Fibroblast of villous mesenchyme (primary cell): ENCODE measurements around the gene SLC38A8. TPM values are rescaled to one million over a fixed set of nuclear protein-coding genes. Genes with fewer than 3 reads are reported as not detected.

Experiments
- DNase-seq: peaks from one replicate; pipeline ENCODE4 v3.0.0-alpha.2; 2010; ENCODE audit warnings: low read depth
- H3K4me3 ChIP-seq: 2 replicates; pipeline ENCODE4 v1.5.1; 2011; ENCODE audit warnings: low read depth, mild to moderate bottlenecking, low read length
- total RNA-seq: library from RNA; depleted of rRNA; stranded (reverse); fragments of >200 nt; gene quantifications from 2 replicates; pipeline ENCODE4 v1.2.3, GENCODE V29; 2012
- TF ChIP-seq, protein P1 (sequence below): IDR thresholded peaks from 2 replicates; pipeline ENCODE4 v1.5.1; 2012; ENCODE audit warnings: low read depth, mild to moderate bottlenecking, low read length; ENCODE audit not compliant: insufficient read depth

Gene SLC38A8
- total RNA-seq, 1 donor, result not detected

DNA sequence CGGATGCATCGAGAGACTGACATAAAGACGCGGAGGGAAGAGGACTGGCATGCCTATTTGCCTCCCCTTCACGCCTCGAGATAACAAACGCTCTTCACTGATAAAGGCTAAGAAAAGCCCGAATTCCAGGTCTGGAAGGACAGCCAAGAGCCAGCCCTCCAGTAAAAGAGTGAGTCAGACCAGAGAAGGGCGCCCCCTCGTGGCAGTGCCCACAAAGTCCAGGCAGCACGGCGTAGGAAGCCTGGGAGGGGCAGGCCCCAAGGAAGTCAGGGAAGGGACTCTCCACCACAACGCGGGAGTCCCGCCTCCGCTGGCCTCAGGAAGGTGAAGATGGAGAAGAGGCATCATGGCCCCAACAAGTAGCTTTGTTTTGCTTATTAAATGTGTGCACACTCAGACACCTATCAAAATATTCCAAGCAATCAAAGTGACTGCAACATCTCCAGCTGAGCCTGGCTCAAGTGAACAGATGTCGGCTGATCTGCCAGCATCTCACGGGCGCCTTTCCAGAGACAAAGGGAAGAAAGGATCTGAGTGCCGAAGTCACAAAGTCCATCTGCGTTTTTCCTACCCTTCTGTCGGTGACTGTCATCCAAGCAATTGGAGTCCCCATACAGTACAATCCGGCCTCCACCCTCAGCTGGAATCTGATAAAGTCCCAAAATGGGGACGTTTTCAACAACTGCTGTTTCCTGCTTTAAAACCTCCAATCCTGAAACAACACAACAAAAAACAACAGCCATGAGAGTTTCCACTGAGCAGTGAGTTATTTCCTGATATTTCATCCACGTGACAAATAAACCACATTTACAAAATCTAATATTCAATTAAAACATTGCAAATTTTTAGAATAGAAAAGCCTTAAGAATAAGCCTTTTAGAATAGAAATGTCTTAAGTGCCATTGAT, 20.4 kb upstream of the SLC38A8 start:
- peak; percentile 75 for DNase-seq

DNA sequence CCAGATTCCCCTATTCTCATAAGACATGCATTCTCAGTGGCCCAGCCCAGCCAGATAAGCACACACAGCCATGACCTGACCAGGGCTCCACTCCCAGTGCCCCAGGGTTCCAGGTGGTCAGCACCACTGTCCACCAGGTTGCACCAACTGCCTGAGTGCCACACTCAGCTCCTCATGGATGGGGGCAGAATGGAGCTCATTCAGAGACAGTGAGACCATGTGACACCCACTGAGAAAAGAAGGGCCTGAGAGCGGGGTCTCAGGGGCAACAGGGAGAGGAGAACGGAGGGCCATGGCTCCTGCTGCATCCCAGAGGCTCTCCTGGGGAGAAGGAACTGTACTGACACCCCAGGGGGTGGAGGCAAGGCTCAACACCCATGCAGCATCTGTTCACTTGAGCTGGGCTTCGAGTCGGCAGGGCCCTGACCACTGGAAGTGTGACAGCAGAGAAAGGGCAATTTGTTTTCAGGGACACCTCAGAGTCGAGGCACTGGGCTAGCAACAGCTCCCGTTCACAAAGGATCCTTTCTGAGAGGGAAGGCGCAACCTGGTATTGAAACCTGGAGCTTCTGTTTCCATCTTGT, 18.7 kb upstream of the SLC38A8 start:
- TF ChIP-seq, protein P1, sequence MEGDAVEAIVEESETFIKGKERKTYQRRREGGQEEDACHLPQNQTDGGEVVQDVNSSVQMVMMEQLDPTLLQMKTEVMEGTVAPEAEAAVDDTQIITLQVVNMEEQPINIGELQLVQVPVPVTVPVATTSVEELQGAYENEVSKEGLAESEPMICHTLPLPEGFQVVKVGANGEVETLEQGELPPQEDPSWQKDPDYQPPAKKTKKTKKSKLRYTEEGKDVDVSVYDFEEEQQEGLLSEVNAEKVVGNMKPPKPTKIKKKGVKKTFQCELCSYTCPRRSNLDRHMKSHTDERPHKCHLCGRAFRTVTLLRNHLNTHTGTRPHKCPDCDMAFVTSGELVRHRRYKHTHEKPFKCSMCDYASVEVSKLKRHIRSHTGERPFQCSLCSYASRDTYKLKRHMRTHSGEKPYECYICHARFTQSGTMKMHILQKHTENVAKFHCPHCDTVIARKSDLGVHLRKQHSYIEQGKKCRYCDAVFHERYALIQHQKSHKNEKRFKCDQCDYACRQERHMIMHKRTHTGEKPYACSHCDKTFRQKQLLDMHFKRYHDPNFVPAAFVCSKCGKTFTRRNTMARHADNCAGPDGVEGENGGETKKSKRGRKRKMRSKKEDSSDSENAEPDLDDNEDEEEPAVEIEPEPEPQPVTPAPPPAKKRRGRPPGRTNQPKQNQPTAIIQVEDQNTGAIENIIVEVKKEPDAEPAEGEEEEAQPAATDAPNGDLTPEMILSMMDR, result no peak
- H3K4me3 ChIP-seq, result no peak overlapping the region
- no peak for DNase-seq

More for the DNA sequence above, 20.4 kb upstream of the SLC38A8 start:
- H3K4me3 ChIP-seq, result no peak overlapping the region
- TF ChIP-seq, protein P1, result peak; percentile 89

DNA sequence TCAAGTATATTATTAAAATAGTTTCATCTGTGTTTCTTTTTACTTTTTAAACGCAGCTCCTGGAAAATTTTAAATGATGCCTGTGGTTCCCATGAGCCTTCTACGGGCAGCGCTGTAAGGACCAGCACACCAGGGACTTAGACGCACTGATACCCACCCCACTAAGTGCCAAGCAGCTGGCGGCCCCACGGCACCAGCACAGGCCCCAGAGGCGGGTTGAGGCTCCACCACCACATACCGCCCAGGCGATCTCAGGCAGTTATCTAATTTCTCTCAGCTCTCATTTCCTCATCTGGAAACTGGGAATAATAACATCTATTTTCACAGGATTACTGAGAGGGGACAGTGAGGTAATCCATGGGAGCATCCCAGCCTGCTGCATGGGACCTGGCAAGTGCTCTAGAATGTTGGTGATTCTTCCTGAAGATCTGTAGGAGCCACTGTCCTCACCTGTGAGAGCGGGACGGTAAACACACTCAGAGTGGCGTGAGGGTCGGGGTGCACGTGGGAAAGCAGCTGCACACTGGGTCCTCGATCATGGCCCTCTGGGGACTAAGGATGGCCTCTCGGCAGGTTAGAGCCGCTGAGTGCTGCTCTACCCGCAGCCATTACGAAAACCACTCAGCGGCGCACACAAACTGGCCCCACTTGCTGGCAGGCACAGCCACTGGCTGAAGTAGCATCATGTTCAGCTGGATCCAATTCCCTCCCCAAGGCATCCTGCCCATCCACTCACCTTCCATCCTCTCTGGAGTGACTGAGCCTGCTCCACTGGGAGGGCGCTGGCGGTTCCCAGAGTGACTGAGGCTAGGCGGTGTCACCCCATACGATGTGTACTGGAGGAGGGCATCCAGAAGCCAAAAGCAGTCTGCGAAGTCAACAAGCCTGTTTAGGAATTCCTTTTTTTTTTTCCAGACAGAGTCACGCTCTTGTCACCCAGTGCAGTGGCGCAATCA, 17.6 kb upstream of the SLC38A8 start:
- TF ChIP-seq, protein P1, result no peak
- no peak overlapping the region for H3K4me3 ChIP-seq
- no peak for DNase-seq

DNA sequence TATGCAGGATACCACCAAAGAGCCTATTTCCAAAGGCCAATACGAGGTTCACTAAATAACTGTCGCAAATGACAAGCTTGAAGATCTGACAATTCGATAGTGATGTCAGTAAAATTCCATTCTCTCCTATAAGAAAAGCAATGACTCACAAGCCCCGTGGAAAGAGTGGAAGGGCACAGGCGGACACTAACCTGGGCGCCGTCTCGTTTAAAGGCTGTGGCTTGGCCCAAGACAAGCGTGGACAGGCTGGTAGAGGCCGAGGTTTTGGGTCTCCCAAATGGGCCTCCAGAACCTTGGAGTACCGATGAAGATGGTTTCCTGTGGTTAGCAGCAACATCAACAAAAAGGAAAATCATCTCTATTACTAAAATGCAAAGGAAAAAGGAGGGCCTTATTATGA, 16.5 kb upstream of the SLC38A8 start:
- H3K4me3 ChIP-seq, result no peak overlapping the region
- TF ChIP-seq, protein P1, result no peak
- DNase-seq, result no peak

DNA sequence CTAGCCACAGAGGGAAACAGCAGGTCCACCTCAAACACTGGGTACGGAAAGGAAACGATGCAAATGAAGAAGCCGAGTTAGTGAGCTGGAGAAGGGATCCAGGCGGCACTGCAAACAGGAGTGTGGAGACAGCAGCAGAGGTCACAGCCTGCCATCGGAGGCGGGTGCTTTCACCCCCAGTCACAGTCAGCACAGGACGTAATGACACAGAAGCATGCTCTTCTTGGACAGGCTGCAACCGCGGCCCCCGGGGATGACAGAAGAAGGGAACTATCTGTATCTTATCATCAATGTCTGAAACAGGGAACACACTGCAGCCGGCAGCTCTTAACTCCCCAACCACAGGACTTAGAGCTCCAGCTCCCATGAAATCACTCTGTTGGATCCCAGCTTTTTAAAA, 16.1 kb upstream of the SLC38A8 start:
- TF ChIP-seq, protein P1, result no peak
- DNase-seq, result no peak
- H3K4me3 ChIP-seq, result no peak overlapping the region

DNA sequence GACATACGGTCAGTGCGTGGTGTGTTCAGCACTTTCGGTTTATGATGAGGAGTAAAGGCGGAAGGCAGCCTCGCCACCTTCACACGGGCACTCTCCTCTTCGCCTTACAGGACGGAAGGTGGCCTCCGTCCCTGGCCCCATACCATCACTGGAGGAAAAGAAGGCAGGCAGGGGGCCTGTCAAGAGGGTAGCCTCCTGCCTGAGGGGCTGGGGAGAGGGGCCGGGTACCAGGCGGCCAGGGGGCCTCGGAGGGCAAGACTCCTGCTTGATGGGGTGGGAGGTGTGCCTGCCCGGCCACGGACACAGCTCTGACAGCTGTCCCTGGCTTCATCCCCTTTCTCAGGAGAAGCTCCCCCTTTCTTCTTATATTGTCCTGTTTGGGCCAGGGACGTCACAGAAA, 15.6 kb upstream of the SLC38A8 start:
- TF ChIP-seq, protein P1, result no peak
- H3K4me3 ChIP-seq, result no peak overlapping the region
- DNase-seq, result no peak
